Fibroblast of lung (primary cell): Measurements from ENCODE around the gene SYDE1. TPM values are rescaled to one million over a fixed set of nuclear protein-coding genes. Genes with fewer than 3 reads are reported as not detected.
"Not testable (repeated sequence)": the region's sequence is repeated elsewhere in the genome, so short reads cannot be mapped to it uniquely, and the experiment has no call there.

Experiments
- DNase-seq, 2 donors: peaks; one replicate each; pipeline versions ENCODE4 v3.0.0 to v3.0.0-alpha.2; 2010; ENCODE audit warnings: low read depth in 2 of 2
- H2AFZ ChIP-seq: 2 replicates; pipeline ENCODE4 v1.5.1; 2012; ENCODE audit warnings: low read length, control low read depth, inconsistent platforms
- H3K27ac ChIP-seq: 2 replicates; pipeline ENCODE4 v1.5.1; 2011; ENCODE audit warnings: low read length, control low read depth; ENCODE audit not compliant: insufficient read depth
- H3K27me3 ChIP-seq: 2 replicates; pipeline ENCODE4 v1.5.1; 2011; ENCODE audit warnings: mild to moderate bottlenecking, low read length; ENCODE audit not compliant: control insufficient read depth, insufficient read depth
- H3K36me3 ChIP-seq: 2 replicates; pipeline ENCODE4 v1.5.1; 2011; ENCODE audit warnings: low read length; ENCODE audit not compliant: control insufficient read depth, insufficient read depth
- H3K4me1 ChIP-seq: 2 replicates; pipeline ENCODE4 v1.5.1; 2011; ENCODE audit warnings: low read length; ENCODE audit not compliant: control insufficient read depth, insufficient read depth; ENCODE audit errors: extremely low read depth
- H3K4me2 ChIP-seq: 2 replicates; pipeline ENCODE4 v1.5.1; 2011; ENCODE audit warnings: low read length, control low read depth; ENCODE audit not compliant: insufficient read depth; ENCODE audit errors: extremely low read depth
- H3K4me3 ChIP-seq, 4 experiments: fragments of 200-600 bp in 1 of 4; sonication (generic) in 1 of 4; replicated peaks in 1 of 4; 2 replicates each; pipeline ENCODE4 v1.5.1; 2011 to 2016; ENCODE audit warnings: low read length in 4 of 4, low read depth in 3 of 4, mild to moderate bottlenecking in 3 of 4, control low read depth in 2 of 4, inconsistent platforms in 1 of 4, mixed read lengths in 1 of 4; ENCODE audit not compliant: insufficient read depth in 1 of 4; ENCODE audit errors: control extremely low read depth in 1 of 4
- H3K79me2 ChIP-seq: 2 replicates; pipeline ENCODE4 v1.5.1; 2012; ENCODE audit warnings: mild to moderate bottlenecking, low read length, inconsistent platforms; ENCODE audit not compliant: control insufficient read depth, insufficient read depth
- H3K9ac ChIP-seq: 2 replicates; pipeline ENCODE4 v1.5.1; 2011; ENCODE audit warnings: mild to moderate bottlenecking, low read length, control low read depth; ENCODE audit not compliant: insufficient read depth
- H3K9me3 ChIP-seq: 2 replicates; pipeline ENCODE4 v1.5.1; 2012; ENCODE audit warnings: low read depth, low read length; ENCODE audit not compliant: control insufficient read depth, insufficient read depth
- H4K20me1 ChIP-seq: 2 replicates; pipeline ENCODE4 v1.5.1; 2011; ENCODE audit warnings: low read length; ENCODE audit not compliant: control insufficient read depth, insufficient read depth; ENCODE audit errors: extremely low read depth
- CTCF ChIP-seq, 2 donors: IDR thresholded peaks in 1 of 2; conservative IDR thresholded peaks in 1 of 2; 1 replicate in 1 of 2; 2 replicates in 1 of 2; pipeline ENCODE4 v1.5.1; 2011 to 2012; ENCODE audit warnings: low read length in 2 of 2, control low read depth in 1 of 2, inconsistent platforms in 1 of 2, low read depth in 1 of 2, mild to moderate bottlenecking in 1 of 2
- EZH2 ChIP-seq: IDR thresholded peaks from 2 replicates; pipeline ENCODE4 v1.5.1; 2012; ENCODE audit warnings: low read length, control low read depth, mild to moderate bottlenecking; ENCODE audit errors: missing control alignments
- polyA minus RNA-seq: library from RNA; depleted of rRNA, polyadenylated mRNA; stranded (reverse); fragments of >200 nt; gene quantifications from 2 replicates; pipeline ENCODE4 v1.2.3, GENCODE V29; 2011; ENCODE audit warnings: low replicate concordance
- polyA plus RNA-seq, 2 donors: library from polyadenylated mRNA; depleted of rRNA in 1 of 2; stranded (reverse) in 1 of 2; unstranded in 1 of 2; fragments of >200 nt; gene quantifications; 2 replicates each; pipeline ENCODE4 v1.2.1, GENCODE V29; 2011 to 2012; ENCODE audit warnings: missing spikeins in 1 of 2
- total RNA-seq: library from RNA; depleted of rRNA; stranded (reverse); fragments of >200 nt; gene quantifications from 2 replicates; pipeline ENCODE4 v1.2.1, GENCODE V29; 2014

The SYDE1 gene
- total RNA-seq: 17.5 and 21.0 TPM in 2 replicates
- polyA plus RNA-seq: 27.9 and 28.6 TPM in 2 replicates
- 49.6 and 51.1 TPM in 2 replicates for polyA plus RNA-seq (2012)
- 60.4 and 72.3 TPM in 2 replicates for polyA minus RNA-seq

- Histone ChIP-seq H3K9ac (peak within 1 kb of the TSS; percentile 83), H3K27me3 (no peaks in the 10 kb centered on the region), H3K79me2 (peaks cover 24% of the 10 kb centered on the region), H4K20me1 (no peaks in the 10 kb centered on the region), H3K27ac (peak within 1 kb of the TSS; percentile 75), H3K9me3 (no peaks in the 10 kb centered on the region), H3K4me3 (peak within 1 kb of the TSS; percentile 79 to 85 (median 82)), H3K4me2 (peak within 1 kb of the TSS; percentile 97), H3K36me3 (peaks cover 26% of the 10 kb centered on the region), H3K4me1 (peaks cover 7% of the 10 kb centered on the region), H2AFZ (peak within 1 kb of the TSS; percentile 99)
- no peak for TF ChIP-seq EZH2
- TF ChIP-seq CTCF (conservative IDR thresholded peaks at IDR 0.05 in 1 of 2, IDR thresholded peaks at IDR 0.05 in 1 of 2; ENCODE audit: low read depth in 1 of 2, low read length in 2 of 2): no peak
- DNase-seq: peak; percentile 63 to 68
Observed at GRCh38 chr19:15107061-15108010, at the start of gene SYDE1. Gene SYDE1, plus strand, starts transcription at chr19:15107401. Its CDS starts 33 bp downstream, at chr19:15107434.

GRCh38 chr19:15062036-15062435, 45.2 kb upstream of the SYDE1 start:
- H3K79me2 ChIP-seq: no peaks in the 10 kb centered on the region
- H3K4me1 ChIP-seq: no peaks in the 10 kb centered on the region
- no peak overlapping the region for H3K27ac ChIP-seq
- no peak overlapping the region for H2AFZ ChIP-seq
- DNase-seq: no peak
- no peak overlapping the region for H3K4me2 ChIP-seq
- TF ChIP-seq CTCF (conservative IDR thresholded peaks at IDR 0.05 in 1 of 2, IDR thresholded peaks at IDR 0.05 in 1 of 2; ENCODE audit: low read depth in 1 of 2, low read length in 2 of 2) (no peak), EZH2 (no peak)
- H4K20me1 ChIP-seq: no peaks in the 10 kb centered on the region
- no peak overlapping the region for H3K4me3 ChIP-seq
- H3K9ac ChIP-seq: no peak overlapping the region
- H3K9me3 ChIP-seq: no peaks in the 10 kb centered on the region
- H3K27me3 ChIP-seq: no peaks in the 10 kb centered on the region
- H3K36me3 ChIP-seq: no peaks in the 10 kb centered on the region

- not testable (repeated sequence) for H3K27me3 ChIP-seq, H3K4me3 ChIP-seq, DNase-seq, H3K36me3 ChIP-seq, H3K9me3 ChIP-seq, H3K4me1 ChIP-seq, H3K4me2 ChIP-seq, H3K27ac ChIP-seq, H3K79me2 ChIP-seq, H2AFZ ChIP-seq, H4K20me1 ChIP-seq, H3K9ac ChIP-seq
Observed at GRCh38 chr19:15070386-15070785, 36.8 kb upstream of the SYDE1 start.
